ENCODE data around the gene TSHR.

DNA sequence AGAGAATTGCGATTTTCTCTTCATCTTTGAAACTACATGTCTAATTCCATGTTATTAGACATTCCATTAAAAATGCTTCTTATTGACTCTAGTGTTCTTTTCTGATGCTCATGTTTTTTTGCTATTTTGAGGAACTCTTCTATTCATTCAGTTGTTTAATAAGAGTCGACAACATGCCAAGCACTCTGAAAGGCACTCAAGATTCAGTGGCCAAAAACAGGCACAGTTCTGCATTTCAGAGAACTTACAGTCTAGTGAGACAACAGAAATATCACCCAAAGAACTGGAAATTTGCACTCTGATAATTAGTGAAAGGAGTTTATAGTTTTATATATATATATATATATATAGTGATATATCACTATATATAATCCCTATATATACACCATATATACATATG, 111.7 kb downstream of the TSHR start:
- TF ChIP-seq CTCF (IDR thresholded peaks at IDR 0.05) (no peak), POLR2AphosphoS5 (IDR thresholded peaks at IDR 0.05) (no peak), POLR2A (IDR thresholded peaks at IDR 0.05) (no peak)
